NCI-H1092 treated with DMSO at 0.1 percent for 48 hours (cell line): ENCODE results near the gene PRPF8.
"Not testable (repeated sequence)": the region's sequence is repeated elsewhere in the genome, so short reads cannot be mapped to it uniquely, and the experiment has no call there.

Experiments
- DNase-seq: peaks from one replicate; lab custom pipeline; 2025; lab: John Stamatoyannopoulos, UW

Gene PRPF8

GRCh38 chr17:1684378-1685189 lies at the start of gene PRPF8:
TSS of gene PRPF8 (minus strand) at chr17:1684867. CDS start at chr17:1684571, 296 bp downstream.
- peak; percentile 95 for DNase-seq

- DNase-seq: no peak
Measured at GRCh38 chr17:1733759-1734158, 49.1 kb upstream of the PRPF8 start.

GRCh38 chr17:1732833-1733321 lies 48.2 kb upstream of the PRPF8 start:
- DNase-seq: no peak

GRCh38 chr17:1732241-1732832 lies 47.7 kb upstream of the PRPF8 start:
- no peak for DNase-seq

- DNase-seq: no peak
Measured at GRCh38 chr17:1731194-1731506, 46.5 kb upstream of the PRPF8 start.

- DNase-seq: no peak
Measured at GRCh38 chr17:1730326-1731193, 45.9 kb upstream of the PRPF8 start.

GRCh38 chr17:1729966-1730325 lies 45.3 kb upstream of the PRPF8 start:
- no peak for DNase-seq

- no peak for DNase-seq
Measured at GRCh38 chr17:1727876-1728630, 43.4 kb upstream of the PRPF8 start.

- DNase-seq: no peak
Measured at GRCh38 chr17:1727258-1727789, 42.7 kb upstream of the PRPF8 start.

- DNase-seq: no peak
Measured at GRCh38 chr17:1726626-1727257, 42.1 kb upstream of the PRPF8 start.

- no peak for DNase-seq
Measured at GRCh38 chr17:1725642-1726511, 41.2 kb upstream of the PRPF8 start.

GRCh38 chr17:1724869-1725641 lies 40.4 kb upstream of the PRPF8 start:
- DNase-seq: no peak

GRCh38 chr17:1724351-1724868 lies 39.7 kb upstream of the PRPF8 start, which contains the start of gene WDR81:
TSS of gene WDR81 (plus strand) at chr17:1724704. CDS start at chr17:1724960, 256 bp downstream.
- DNase-seq: peak; percentile 24

- not testable (repeated sequence) for DNase-seq
Measured at GRCh38 chr17:1722022-1722421, 37.4 kb upstream of the PRPF8 start.

- DNase-seq: peak; percentile 48
Measured at GRCh38 chr17:1720856-1721386, 36.3 kb upstream of the PRPF8 start.

- no peak for DNase-seq
Measured at GRCh38 chr17:1718362-1719165, 33.9 kb upstream of the PRPF8 start.

- peak; percentile 95 for DNase-seq
Measured at GRCh38 chr17:1716912-1717695, 32.4 kb upstream of the PRPF8 start.
